T-helper 1 cell treated with Interleukin-12 subunit alpha and Interleukin-12 subunit beta and Interleukin-4 antibody, amounts not matched to agents 30 μg/mL and 1 μg/mL, for 36 hours (primary cell): ENCODE results near the gene TANGO2.

Source experiments
- H3K27ac Mint-ChIP-seq: one replicate; pipeline ENCODE4 v1.8.0; 2021; ENCODE audit warnings: mild to moderate bottlenecking, mixed read lengths
- H3K27me3 Mint-ChIP-seq: one replicate; pipeline ENCODE4 v1.8.0; 2021; ENCODE audit warnings: low read depth, mixed read lengths
- H3K36me3 Mint-ChIP-seq: one replicate; pipeline ENCODE4 v1.8.0; 2021; ENCODE audit warnings: low read depth, mixed read lengths
- H3K4me1 Mint-ChIP-seq: one replicate; pipeline ENCODE4 v1.8.0; 2021; ENCODE audit warnings: low read depth, mixed read lengths
- H3K4me3 Mint-ChIP-seq: one replicate; pipeline ENCODE4 v1.8.0; 2021; ENCODE audit warnings: mild to moderate bottlenecking, moderate library complexity, mixed read lengths
- H3K9me3 Mint-ChIP-seq: one replicate; pipeline ENCODE4 v1.8.0; 2021; ENCODE audit warnings: mixed read lengths

TANGO2 gene

GRCh38 chr22:19997561-19998231 lies 23.2 kb upstream of the TANGO2 start:
- no peaks in the 10 kb centered on the region for H3K4me1 Mint-ChIP-seq
- H3K27me3 Mint-ChIP-seq, result peaks cover 7% of the 10 kb centered on the region
- peaks cover 4% of the 10 kb centered on the region for H3K9me3 Mint-ChIP-seq
- H3K4me3 Mint-ChIP-seq, result no peak overlapping the region
- H3K27ac Mint-ChIP-seq, result no peak overlapping the region
- H3K36me3 Mint-ChIP-seq, result no peaks in the 10 kb centered on the region

DNA sequence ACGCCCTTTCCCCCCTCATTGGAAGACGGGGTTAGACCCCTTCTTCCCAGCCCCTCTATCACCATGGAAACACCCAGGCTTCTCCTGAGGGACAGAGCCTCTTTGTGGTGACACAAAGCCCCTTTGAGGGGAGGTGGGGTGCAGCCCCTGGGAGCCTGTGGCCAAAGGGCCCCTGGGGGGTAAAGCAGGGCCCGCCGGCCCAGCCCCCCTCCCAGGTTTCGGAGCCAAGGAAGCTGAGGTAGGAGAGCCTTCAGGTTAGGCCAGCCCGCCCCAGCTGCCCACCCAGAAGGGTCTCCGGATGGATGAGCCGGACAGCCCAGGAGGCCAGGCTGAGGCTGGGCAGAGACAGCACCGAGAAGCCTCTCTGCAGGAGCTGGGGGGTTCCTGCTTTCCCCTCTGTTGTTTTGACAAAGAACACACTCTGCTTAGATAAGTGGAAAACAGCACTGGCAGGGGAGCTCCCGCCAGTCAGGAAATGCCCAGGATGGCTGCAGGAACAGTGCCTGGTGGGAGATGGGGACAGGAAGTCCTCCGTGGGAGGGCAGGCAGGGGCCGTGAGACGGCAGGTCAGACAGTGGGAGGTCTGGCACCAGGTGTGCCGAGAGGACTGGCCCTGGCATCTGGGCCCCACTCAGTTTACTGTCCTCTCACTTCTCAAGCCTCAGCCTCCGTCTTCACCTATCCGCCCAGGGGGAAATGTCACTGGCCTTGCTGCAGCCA lies 22.5 kb upstream of the TANGO2 start:
- Mint-ChIP-seq H3K4me3 (no peak overlapping the region), H3K36me3 (no peaks in the 10 kb centered on the region), H3K4me1 (no peaks in the 10 kb centered on the region), H3K27ac (no peak overlapping the region), H3K9me3 (peaks cover 11% of the 10 kb centered on the region), H3K27me3 (peaks cover 14% of the 10 kb centered on the region)

GRCh38 chr22:19998991-19999820 lies 21.7 kb upstream of the TANGO2 start:
- Mint-ChIP-seq H3K9me3 (peaks cover 19% of the 10 kb centered on the region), H3K4me1 (no peaks in the 10 kb centered on the region), H3K4me3 (no peak overlapping the region), H3K27me3 (peaks cover 20% of the 10 kb centered on the region), H3K36me3 (no peaks in the 10 kb centered on the region), H3K27ac (no peak overlapping the region)

GRCh38 chr22:20000246-20001081 lies 20.4 kb upstream of the TANGO2 start:
- Mint-ChIP-seq H3K27me3 (peaks cover 25% of the 10 kb centered on the region), H3K27ac (no peak overlapping the region), H3K9me3 (peaks cover 24% of the 10 kb centered on the region), H3K4me3 (no peak overlapping the region), H3K36me3 (no peaks in the 10 kb centered on the region), H3K4me1 (no peaks in the 10 kb centered on the region)

GRCh38 chr22:20001082-20001638 lies 19.8 kb upstream of the TANGO2 start:
- no peak overlapping the region for H3K27ac Mint-ChIP-seq
- H3K4me3 Mint-ChIP-seq, result no peak overlapping the region
- H3K9me3 Mint-ChIP-seq, result peaks cover 24% of the 10 kb centered on the region
- no peaks in the 10 kb centered on the region for H3K4me1 Mint-ChIP-seq
- peaks cover 25% of the 10 kb centered on the region for H3K27me3 Mint-ChIP-seq
- no peaks in the 10 kb centered on the region for H3K36me3 Mint-ChIP-seq

- Mint-ChIP-seq H3K4me3 (no peak overlapping the region), H3K4me1 (no peaks in the 10 kb centered on the region), H3K9me3 (peaks cover 24% of the 10 kb centered on the region)
These were observed 18.8 kb upstream of the TANGO2 start for GRCh38 chr22:20002128-20002527.

GRCh38 chr22:20002636-20003035 lies 18.3 kb upstream of the TANGO2 start:
- peaks cover 25% of the 10 kb centered on the region for H3K27me3 Mint-ChIP-seq
- peaks cover 24% of the 10 kb centered on the region for H3K9me3 Mint-ChIP-seq
- no peaks in the 10 kb centered on the region for H3K4me1 Mint-ChIP-seq
- no peaks in the 10 kb centered on the region for H3K36me3 Mint-ChIP-seq
- H3K4me3 Mint-ChIP-seq, result no peak overlapping the region
- H3K27ac Mint-ChIP-seq, result no peak overlapping the region

More at GRCh38 chr22:20002128-20002527, 18.8 kb upstream of the TANGO2 start:
- no peaks in the 10 kb centered on the region for H3K36me3 Mint-ChIP-seq
- peaks cover 25% of the 10 kb centered on the region for H3K27me3 Mint-ChIP-seq
- H3K27ac Mint-ChIP-seq, result no peak overlapping the region

- H3K9me3 Mint-ChIP-seq, result peaks cover 24% of the 10 kb centered on the region
- H3K4me3 Mint-ChIP-seq, result no peak overlapping the region
- no peaks in the 10 kb centered on the region for H3K4me1 Mint-ChIP-seq
- no peaks in the 10 kb centered on the region for H3K36me3 Mint-ChIP-seq
- peaks cover 25% of the 10 kb centered on the region for H3K27me3 Mint-ChIP-seq
- no peak overlapping the region for H3K27ac Mint-ChIP-seq
These were observed 17.6 kb upstream of the TANGO2 start for GRCh38 chr22:20003304-20003703.

DNA sequence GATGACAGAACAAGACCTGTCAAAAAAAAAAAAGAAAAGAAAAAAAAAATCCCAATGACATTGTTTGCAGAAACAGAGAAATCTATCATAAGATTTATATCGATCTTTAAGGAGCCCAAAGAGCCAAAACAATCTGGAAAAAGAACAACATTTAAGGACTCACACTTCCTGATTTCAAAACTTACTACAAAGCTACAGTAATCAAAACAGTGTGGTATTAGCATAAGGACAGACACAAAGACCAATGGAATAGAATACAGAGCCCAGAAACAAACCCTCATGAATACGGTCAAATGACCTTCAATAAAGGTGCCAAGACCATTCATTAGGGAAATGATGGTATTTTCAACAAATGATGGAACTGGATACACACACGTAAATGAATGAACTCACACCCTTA lies 16.4 kb upstream of the TANGO2 start:
- Mint-ChIP-seq H3K4me3 (no peak overlapping the region), H3K27me3 (peaks cover 25% of the 10 kb centered on the region), H3K36me3 (no peaks in the 10 kb centered on the region), H3K4me1 (no peaks in the 10 kb centered on the region), H3K27ac (no peak overlapping the region), H3K9me3 (peaks cover 24% of the 10 kb centered on the region)

- Mint-ChIP-seq H3K27ac (no peak overlapping the region), H3K4me3 (no peak overlapping the region), H3K27me3 (peaks cover 12% of the 10 kb centered on the region), H3K36me3 (no peaks in the 10 kb centered on the region), H3K9me3 (peaks cover 13% of the 10 kb centered on the region), H3K4me1 (no peaks in the 10 kb centered on the region)
These were observed 12.5 kb upstream of the TANGO2 start for GRCh38 chr22:20008221-20008995.

- H3K36me3 Mint-ChIP-seq, result no peaks in the 10 kb centered on the region
- H3K27me3 Mint-ChIP-seq, result peaks cover 7% of the 10 kb centered on the region
- H3K9me3 Mint-ChIP-seq, result peaks cover 6% of the 10 kb centered on the region
- H3K4me1 Mint-ChIP-seq, result no peaks in the 10 kb centered on the region
- no peak overlapping the region for H3K27ac Mint-ChIP-seq
- H3K4me3 Mint-ChIP-seq, result no peak overlapping the region
These were observed 11.9 kb upstream of the TANGO2 start for GRCh38 chr22:20009018-20009491.

GRCh38 chr22:20009582-20010306 lies 11.2 kb upstream of the TANGO2 start:
- Mint-ChIP-seq H3K36me3 (no peaks in the 10 kb centered on the region), H3K27ac (no peak overlapping the region), H3K4me3 (no peak overlapping the region), H3K4me1 (no peaks in the 10 kb centered on the region), H3K9me3 (no peaks in the 10 kb centered on the region), H3K27me3 (peaks cover 3% of the 10 kb centered on the region)
